Endothelial cell (in vitro differentiated cells): ENCODE results near the gene SND1. TPM values are rescaled to one million over a fixed set of nuclear protein-coding genes. Genes with fewer than 3 reads are reported as not detected.
"Not testable (repeated sequence)": the region's sequence is repeated elsewhere in the genome, so short reads cannot be mapped to it uniquely, and the experiment has no call there.

Experiments used
- DNase-seq: peaks from one replicate; pipeline ENCODE4 v3.0.0; 2021; ENCODE audit warnings: low spot score
- H3K27ac Mint-ChIP-seq: one replicate; pipeline ENCODE4 v1.8.0; 2021; ENCODE audit warnings: mixed read lengths, inconsistent platforms; ENCODE audit not compliant: unreplicated experiment
- H3K27me3 Mint-ChIP-seq: one replicate; pipeline ENCODE4 v1.8.0; 2021; ENCODE audit warnings: mild to moderate bottlenecking, moderate library complexity, mixed read lengths, inconsistent platforms; ENCODE audit not compliant: unreplicated experiment
- H3K36me3 Mint-ChIP-seq: one replicate; pipeline ENCODE4 v1.8.0; 2021; ENCODE audit warnings: mild to moderate bottlenecking, low read depth, mixed read lengths, inconsistent platforms; ENCODE audit not compliant: unreplicated experiment
- H3K4me1 Mint-ChIP-seq: one replicate; pipeline ENCODE4 v1.8.0; 2021; ENCODE audit warnings: mild to moderate bottlenecking, mixed read lengths, inconsistent platforms; ENCODE audit not compliant: unreplicated experiment
- H3K4me3 Mint-ChIP-seq: one replicate; pipeline ENCODE4 v1.8.0; 2021; ENCODE audit warnings: mild to moderate bottlenecking, mixed read lengths, inconsistent platforms; ENCODE audit not compliant: unreplicated experiment
- H3K9me3 Mint-ChIP-seq: one replicate; pipeline ENCODE4 v1.8.0; 2021; ENCODE audit warnings: mixed read lengths, inconsistent platforms; ENCODE audit not compliant: unreplicated experiment
- CTCF ChIP-seq: fragments of 200-600 bp; sonication (generic); IDR thresholded peaks from one replicate; pipeline ENCODE4 v1.5.0; 2021; ENCODE audit warnings: antibody characterized with exemption; ENCODE audit not compliant: unreplicated experiment
- total RNA-seq: library from RNA; stranded (reverse); fragmentation: NEBNext Ultra II Directional; extraction: Animal tissue kit (Norgen Biotek cat#: 25700); gene quantifications from one replicate; pipeline ENCODE4 v1.2.1, GENCODE V29; 2021; ENCODE audit not compliant: unreplicated experiment

Gene SND1
- total RNA-seq, 1 donor from 2014 or later, result 375 TPM

- Mint-ChIP-seq H3K4me3 (no peak overlapping the region), H3K27ac (peak overlapping the region; percentile 88), H3K9me3 (no peaks in the 10 kb centered on the region), H3K4me1 (peaks cover 52% of the 10 kb centered on the region), H3K36me3 (peaks cover 31% of the 10 kb centered on the region), H3K27me3 (no peaks in the 10 kb centered on the region)
- DNase-seq, result no peak
- TF ChIP-seq CTCF, result no peak
Measured at GRCh38 chr7:127667759-127668530, 16.0 kb downstream of the SND1 start.

- no peak for DNase-seq
- H3K4me3 Mint-ChIP-seq, result no peak overlapping the region
- peaks cover 51% of the 10 kb centered on the region for H3K4me1 Mint-ChIP-seq
- H3K27me3 Mint-ChIP-seq, result no peaks in the 10 kb centered on the region
- TF ChIP-seq CTCF, result no peak
- H3K27ac Mint-ChIP-seq, result peak overlapping the region; percentile 54
- peaks cover 36% of the 10 kb centered on the region for H3K36me3 Mint-ChIP-seq
- H3K9me3 Mint-ChIP-seq, result no peaks in the 10 kb centered on the region
Measured at GRCh38 chr7:127671341-127671740, 19.3 kb downstream of the SND1 start.

- Mint-ChIP-seq H3K4me3 (no peak overlapping the region), H3K4me1 (peaks cover 42% of the 10 kb centered on the region), H3K9me3 (no peaks in the 10 kb centered on the region), H3K27ac (peak overlapping the region; percentile 89), H3K36me3 (peaks cover 50% of the 10 kb centered on the region), H3K27me3 (peaks cover under 1% of the 10 kb centered on the region)
- no peak for DNase-seq
- no peak for TF ChIP-seq CTCF
Measured at GRCh38 chr7:127673902-127674301, 21.9 kb downstream of the SND1 start.

- Mint-ChIP-seq H3K36me3 (peaks cover 48% of the 10 kb centered on the region), H3K4me3 (no peak overlapping the region), H3K27ac (no peak overlapping the region)
Measured at GRCh38 chr7:127674361-127674760, 22.4 kb downstream of the SND1 start.

GRCh38 chr7:127674923-127675322, 22.9 kb downstream of the SND1 start:
- peaks cover 40% of the 10 kb centered on the region for H3K4me1 Mint-ChIP-seq
- H3K27ac Mint-ChIP-seq, result peak overlapping the region; percentile 70
- H3K27me3 Mint-ChIP-seq, H3K4me3 Mint-ChIP-seq, DNase-seq, H3K9me3 Mint-ChIP-seq: not testable (repeated sequence)
- peaks cover 50% of the 10 kb centered on the region for H3K36me3 Mint-ChIP-seq

More at GRCh38 chr7:127674361-127674760, 22.4 kb downstream of the SND1 start:
- Mint-ChIP-seq H3K9me3 (no peaks in the 10 kb centered on the region), H3K27me3 (peaks cover 2% of the 10 kb centered on the region), H3K4me1 (peaks cover 41% of the 10 kb centered on the region)
- DNase-seq, result no peak
- TF ChIP-seq CTCF, result no peak
